ENCODE results near the gene XXYLT1. TPM values are rescaled to one million over a fixed set of nuclear protein-coding genes. Genes with fewer than 3 reads are reported as not detected.

The XXYLT1 gene
- total RNA-seq, 1 experiment from 2014 or later, result 25.5 TPM

DNA sequence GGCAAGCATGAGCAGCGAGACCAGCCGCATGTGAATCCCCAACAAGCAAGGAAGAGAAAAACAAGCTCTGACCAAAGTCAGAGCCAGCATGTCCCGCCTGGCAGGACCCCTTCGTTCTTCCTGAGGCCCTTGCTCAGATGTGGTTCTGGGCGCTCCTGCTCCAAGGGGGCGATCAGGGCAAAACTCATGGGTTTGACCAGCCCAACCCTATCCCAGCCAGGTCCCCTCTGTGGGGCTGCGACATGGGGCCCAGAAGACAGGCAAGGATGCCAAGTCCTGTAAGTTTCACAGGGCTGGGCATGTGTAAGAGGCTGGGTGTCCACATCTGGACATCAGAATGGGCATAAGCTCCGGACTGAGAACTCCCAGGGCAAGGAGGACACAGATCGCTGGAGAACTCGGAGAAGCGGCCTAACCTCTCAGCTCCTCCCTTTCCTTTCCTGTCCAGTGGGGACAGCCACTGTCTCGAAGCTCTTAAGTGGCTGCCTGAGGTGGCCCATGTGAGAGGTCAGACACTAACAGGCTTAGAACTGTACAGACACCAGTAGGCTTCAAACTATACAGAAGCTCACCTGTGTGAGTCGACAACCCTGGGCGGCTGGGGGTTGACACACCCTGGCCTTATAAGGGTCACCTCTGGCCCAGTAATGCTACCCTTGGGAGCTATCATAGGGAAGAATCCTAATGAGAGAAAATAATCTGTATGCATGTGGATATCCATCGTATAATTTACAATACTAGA is 48.9 kb downstream of the XXYLT1 start:
- Histone ChIP-seq H3K9ac (ENCODE audit: low read length) (no peak overlapping the region), H3K9me2 (replicated peaks; ENCODE audit: low read length) (no peaks in the 10 kb centered on the region), H2AFZ (ENCODE audit: low read length) (no peak overlapping the region), H3K27me3 (ENCODE audit: low read length) (no peaks in the 10 kb centered on the region), H3K4me1 (ENCODE audit: insufficient read depth, low read length) (peaks cover 13% of the 10 kb centered on the region), H3K9me3 (ENCODE audit: low read length) (no peaks in the 10 kb centered on the region), H3K79me2 (ENCODE audit: low read length) (0 out of 2 replicates have a peak, but pooled peaks cover 7% of the 10 kb centered on the region), H3K27ac (ENCODE audit: low read length) (no peak overlapping the region), H3K4me2 (ENCODE audit: low read length) (no peak overlapping the region), H3K4me3 (ENCODE audit: low read length) (no peak overlapping the region), H3F3A (ENCODE audit: low read length, unreplicated experiment) (no peaks in the 10 kb centered on the region), H4K20me1 (ENCODE audit: low read length) (no peaks in the 10 kb centered on the region), H3K36me3 (ENCODE audit: low read depth, low read length) (no peaks in the 10 kb centered on the region)
- ChIA-PET POLR2A (ENCODE audit: unreplicated experiment) (no interaction called here), CTCF (no interaction called here)
- ATAC-seq (no peak), DNase-seq (no peak)
- intact Hi-C loops (cut with micrococcal nuclease), result no loop called here
- TF ChIP-seq EZH2phosphoT487 (IDR thresholded peaks at IDR 0.05; ENCODE audit: borderline replicate concordance, low read length) (no peak), EZH2 (IDR thresholded peaks at IDR 0.05; ENCODE audit: low read length, unreplicated experiment) (no peak)
- TF ChIP-seq, protein P1, sequence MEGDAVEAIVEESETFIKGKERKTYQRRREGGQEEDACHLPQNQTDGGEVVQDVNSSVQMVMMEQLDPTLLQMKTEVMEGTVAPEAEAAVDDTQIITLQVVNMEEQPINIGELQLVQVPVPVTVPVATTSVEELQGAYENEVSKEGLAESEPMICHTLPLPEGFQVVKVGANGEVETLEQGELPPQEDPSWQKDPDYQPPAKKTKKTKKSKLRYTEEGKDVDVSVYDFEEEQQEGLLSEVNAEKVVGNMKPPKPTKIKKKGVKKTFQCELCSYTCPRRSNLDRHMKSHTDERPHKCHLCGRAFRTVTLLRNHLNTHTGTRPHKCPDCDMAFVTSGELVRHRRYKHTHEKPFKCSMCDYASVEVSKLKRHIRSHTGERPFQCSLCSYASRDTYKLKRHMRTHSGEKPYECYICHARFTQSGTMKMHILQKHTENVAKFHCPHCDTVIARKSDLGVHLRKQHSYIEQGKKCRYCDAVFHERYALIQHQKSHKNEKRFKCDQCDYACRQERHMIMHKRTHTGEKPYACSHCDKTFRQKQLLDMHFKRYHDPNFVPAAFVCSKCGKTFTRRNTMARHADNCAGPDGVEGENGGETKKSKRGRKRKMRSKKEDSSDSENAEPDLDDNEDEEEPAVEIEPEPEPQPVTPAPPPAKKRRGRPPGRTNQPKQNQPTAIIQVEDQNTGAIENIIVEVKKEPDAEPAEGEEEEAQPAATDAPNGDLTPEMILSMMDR (conservative IDR thresholded peaks at IDR 0.05; ENCODE audit: low read depth, low read length), result no peak
- BruUV-seq (replicated peaks), result no TSS peak

GRCh38 chr3:195221015-195221853 is 49.7 kb downstream of the XXYLT1 start:
- no TSS peak for BruUV-seq (replicated peaks)
- Histone ChIP-seq H3K36me3 (ENCODE audit: low read depth, low read length) (no peaks in the 10 kb centered on the region), H2AFZ (ENCODE audit: low read length) (no peak overlapping the region), H3K9me2 (replicated peaks; ENCODE audit: low read length) (no peaks in the 10 kb centered on the region), H3K79me2 (ENCODE audit: low read length) (0 out of 2 replicates have a peak, but pooled peaks cover 7% of the 10 kb centered on the region), H3K4me3 (ENCODE audit: low read length) (no peak overlapping the region), H3K4me2 (ENCODE audit: low read length) (no peak overlapping the region), H3K9me3 (ENCODE audit: low read length) (no peaks in the 10 kb centered on the region), H3F3A (ENCODE audit: low read length, unreplicated experiment) (no peaks in the 10 kb centered on the region), H3K9ac (ENCODE audit: low read length) (no peak overlapping the region), H3K4me1 (ENCODE audit: insufficient read depth, low read length) (peaks cover 13% of the 10 kb centered on the region), H4K20me1 (ENCODE audit: low read length) (no peaks in the 10 kb centered on the region), H3K27me3 (ENCODE audit: low read length) (no peaks in the 10 kb centered on the region), H3K27ac (ENCODE audit: low read length) (no peak overlapping the region)
- TF ChIP-seq, protein P1 (conservative IDR thresholded peaks at IDR 0.05; ENCODE audit: low read depth, low read length), result no peak
- TF ChIP-seq EZH2 (IDR thresholded peaks at IDR 0.05; ENCODE audit: low read length, unreplicated experiment) (no peak), EZH2phosphoT487 (IDR thresholded peaks at IDR 0.05; ENCODE audit: borderline replicate concordance, low read length) (no peak)
- ChIA-PET POLR2A (ENCODE audit: unreplicated experiment) (no interaction called here), CTCF (no interaction called here)
- DNase-seq (no peak), ATAC-seq (no peak)
- intact Hi-C loops (cut with micrococcal nuclease), result no loop called here
